ENCODE results near the gene DTX3.
"Not testable (repeated sequence)": the region's sequence is repeated elsewhere in the genome, so short reads cannot be mapped to it uniquely, and the experiment has no call there.

DTX3 gene

DNA sequence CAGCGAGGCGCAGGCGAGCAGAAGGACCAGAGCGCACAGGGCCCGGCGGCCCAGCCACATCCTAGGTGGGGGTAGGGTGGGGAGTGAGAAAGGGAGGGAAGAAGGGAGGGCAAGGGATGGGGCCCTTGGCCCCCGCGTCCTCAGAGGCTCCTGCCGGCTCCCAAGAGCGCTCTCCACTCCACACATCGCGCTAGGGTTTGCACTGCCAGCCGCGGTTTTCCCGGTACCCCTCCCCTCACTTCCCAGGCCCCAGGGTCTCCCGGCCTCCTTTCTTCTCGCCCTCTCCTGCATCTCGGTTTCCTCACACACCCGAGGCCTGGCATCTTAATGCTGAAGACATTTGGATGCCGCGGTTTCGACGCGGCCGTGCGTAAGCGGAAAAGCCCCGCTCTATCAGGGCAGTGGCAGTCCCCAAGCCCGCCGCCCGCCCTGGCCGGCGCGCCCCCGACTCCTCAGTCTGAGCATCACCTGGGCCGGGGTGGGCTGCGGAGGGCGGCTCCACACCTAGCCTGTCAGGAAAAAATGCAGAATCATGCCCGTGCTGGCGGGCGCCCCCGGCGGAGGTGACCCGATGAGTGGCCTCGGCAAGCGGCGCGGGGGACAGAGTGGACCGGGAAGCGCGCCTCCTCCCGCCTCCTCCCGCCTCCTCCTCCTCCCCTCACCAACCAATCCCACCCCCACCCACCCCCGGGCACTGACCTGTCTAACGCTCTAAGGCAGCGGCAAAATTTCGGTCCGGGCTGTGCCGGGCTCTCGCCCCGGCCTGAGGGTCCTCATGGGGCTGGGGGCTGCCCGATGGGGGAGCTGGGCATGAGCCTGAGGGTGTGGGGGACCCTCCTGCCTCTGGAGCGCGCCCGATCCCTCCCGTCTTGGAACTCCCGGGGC is 27.7 kb downstream of the DTX3 start:
- Mint-ChIP-seq H3K27ac (no peak overlapping the region), H3K9me3 (no peaks in the 10 kb centered on the region), H3K4me1 (peaks cover 15% of the 10 kb centered on the region), H3K4me3 (peak overlapping the region; percentile 58), H3K36me3 (no peaks in the 10 kb centered on the region), H3K27me3 (peaks cover 86% of the 10 kb centered on the region)
- DNase-seq = peak; percentile 50
- CTCF ChIA-PET = interaction anchor here (0.8 to 2.6 kb wide), 12 partner anchors 10 to 173 kb away, joined by 3 to 12 read pairs (median 4); partner anchors contain the start of genes GLI1 and PIP4K2C

- H3K9me3 Mint-ChIP-seq = no peaks in the 10 kb centered on the region
- no peaks in the 10 kb centered on the region for H3K36me3 Mint-ChIP-seq
- H3K27ac Mint-ChIP-seq = no peak within 1 kb of the TSS
- peaks cover 12% of the 10 kb centered on the region for H3K4me1 Mint-ChIP-seq
- peak within 1 kb of the TSS; percentile 58 for H3K4me3 Mint-ChIP-seq
- DNase-seq = peak; percentile 66
- CTCF ChIA-PET = interaction anchor here (0.6 to 2.6 kb wide), 18 partner anchors 9 to 406 kb away, joined by 3 to 12 read pairs (median 3); partner anchors contain the start of genes GLI1 and PIP4K2C
- peaks cover 79% of the 10 kb centered on the region for H3K27me3 Mint-ChIP-seq
These were observed 28.6 kb downstream of the DTX3 start, which contains the start of gene B4GALNT1 for GRCh38 chr12:57632958-57633840. Gene B4GALNT1, minus strand, starts transcription at chr12:57633201. Its CDS starts 1,069 bp downstream, at chr12:57632132.

DNA sequence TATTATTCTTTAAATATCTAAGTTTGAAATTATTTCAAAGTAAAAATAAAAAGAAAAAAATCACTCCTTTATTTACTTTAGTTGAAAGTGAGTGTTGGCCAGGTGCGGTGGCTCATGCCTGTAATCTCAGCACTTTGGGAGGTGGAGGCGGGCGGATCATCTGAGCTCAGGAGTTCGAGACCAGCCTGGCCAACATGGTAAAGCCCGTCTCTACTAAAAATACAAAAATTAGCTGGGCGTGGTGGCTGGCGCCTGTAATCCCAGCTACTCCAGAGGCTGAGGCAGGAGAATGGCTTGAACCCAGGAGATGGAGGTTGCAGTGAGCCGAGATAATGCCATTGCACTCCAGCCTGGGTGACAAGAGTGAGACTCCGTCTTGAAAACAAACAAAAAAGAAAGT is 32.1 kb downstream of the DTX3 start:
- not testable (repeated sequence) for DNase-seq, H3K9me3 Mint-ChIP-seq, H3K27ac Mint-ChIP-seq, H3K4me3 Mint-ChIP-seq, H3K4me1 Mint-ChIP-seq, H3K36me3 Mint-ChIP-seq
- H3K27me3 Mint-ChIP-seq = peaks cover 68% of the 10 kb centered on the region
- CTCF ChIA-PET = interaction anchor here (1.1 to 3.2 kb wide), 6 partner anchors 9 to 348 kb away, joined by 3 to 29 read pairs (median 4); no protein-coding TSS in a partner anchor

GRCh38 chr12:57637364-57637763 is 32.7 kb downstream of the DTX3 start:
- H3K36me3 Mint-ChIP-seq = no peaks in the 10 kb centered on the region
- no peaks in the 10 kb centered on the region for H3K9me3 Mint-ChIP-seq
- H3K4me3 Mint-ChIP-seq = no peak overlapping the region
- CTCF ChIA-PET = interaction anchor here (1.1 to 3.2 kb wide), 9 partner anchors 10 to 348 kb away, joined by 3 to 29 read pairs (median 4); partner anchors contain the start of gene GLI1
- no peak for DNase-seq
- peaks cover 6% of the 10 kb centered on the region for H3K4me1 Mint-ChIP-seq
- H3K27ac Mint-ChIP-seq = no peak overlapping the region
- H3K27me3 Mint-ChIP-seq = peaks cover 67% of the 10 kb centered on the region

GRCh38 chr12:57638096-57638495 is 33.5 kb downstream of the DTX3 start:
- Mint-ChIP-seq H3K27ac (no peak overlapping the region), H3K27me3 (peaks cover 66% of the 10 kb centered on the region), H3K9me3 (no peaks in the 10 kb centered on the region), H3K4me3 (no peak overlapping the region), H3K36me3 (no peaks in the 10 kb centered on the region), H3K4me1 (peaks cover 5% of the 10 kb centered on the region)
- DNase-seq = no peak
- CTCF ChIA-PET = interaction anchor here (1.0 to 3.2 kb wide), 10 partner anchors 10 to 179 kb away, joined by 3 to 29 read pairs (median 6); partner anchors contain the start of gene GLI1

- Mint-ChIP-seq H3K9me3 (peaks cover 4% of the 10 kb centered on the region), H3K36me3 (no peaks in the 10 kb centered on the region), H3K27ac (no peak overlapping the region), H3K4me1 (no peaks in the 10 kb centered on the region), H3K27me3 (peaks cover 51% of the 10 kb centered on the region), H3K4me3 (no peak overlapping the region)
- CTCF ChIA-PET = interaction anchor here (1.4 kb wide), 1 partner anchor 57 kb away, joined by 5 read pairs; no protein-coding TSS in a partner anchor
- DNase-seq = no peak
These were observed 35.8 kb downstream of the DTX3 start for GRCh38 chr12:57640175-57641042.

- peaks cover 9% of the 10 kb centered on the region for H3K9me3 Mint-ChIP-seq
- no peaks in the 10 kb centered on the region for H3K36me3 Mint-ChIP-seq
- CTCF ChIA-PET = interaction anchor here (0.9 to 1.9 kb wide), 3 partner anchors 9 to 66 kb away, joined by 4 to 6 read pairs (median 4); partner anchors contain the start of gene B4GALNT1
- H3K4me1 Mint-ChIP-seq = no peaks in the 10 kb centered on the region
- peaks cover 42% of the 10 kb centered on the region for H3K27me3 Mint-ChIP-seq
- no peak overlapping the region for H3K27ac Mint-ChIP-seq
- DNase-seq = no peak
- H3K4me3 Mint-ChIP-seq = no peak overlapping the region
These were observed 37.2 kb downstream of the DTX3 start for GRCh38 chr12:57641699-57642442.

DNA sequence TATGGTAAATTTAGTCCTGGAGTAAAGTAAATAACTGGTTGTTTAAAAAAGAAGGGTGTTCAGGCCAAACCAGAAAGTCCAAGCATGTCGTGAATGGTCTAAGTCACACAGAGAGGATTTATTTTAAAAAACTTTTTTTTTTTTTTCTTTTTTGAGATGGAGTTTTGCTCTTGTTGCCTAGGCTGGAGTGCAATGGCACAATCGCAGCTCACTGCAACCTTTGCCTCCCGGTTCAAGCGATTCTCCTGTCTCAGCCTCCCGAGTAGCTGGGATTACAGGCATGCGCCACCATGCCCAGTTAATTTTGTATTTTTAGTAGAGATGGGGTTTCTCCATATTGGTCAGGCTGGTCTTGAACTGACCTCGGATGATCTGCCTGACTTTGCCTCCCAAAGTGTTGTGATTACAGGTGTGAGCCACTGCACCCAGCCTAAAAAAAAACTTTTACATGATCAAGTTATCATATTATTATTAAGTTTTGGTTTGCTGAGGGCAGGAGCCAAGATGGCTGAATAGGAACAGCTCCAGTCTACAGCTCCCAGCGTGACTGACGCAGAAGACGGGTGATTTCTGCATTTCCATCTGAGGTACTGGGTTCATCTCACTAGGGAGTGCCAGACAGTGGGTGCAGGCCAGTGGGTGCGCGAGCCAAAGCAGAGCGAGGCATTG is 41.5 kb downstream of the DTX3 start:
- not testable (repeated sequence) for H3K4me3 Mint-ChIP-seq, H3K9me3 Mint-ChIP-seq, H3K36me3 Mint-ChIP-seq, H3K4me1 Mint-ChIP-seq, H3K27ac Mint-ChIP-seq, DNase-seq
- H3K27me3 Mint-ChIP-seq = peaks cover 17% of the 10 kb centered on the region
- CTCF ChIA-PET = interaction anchor here (1.3 kb wide), 1 partner anchor 63 kb away, joined by 5 read pairs; no protein-coding TSS in a partner anchor

DNA sequence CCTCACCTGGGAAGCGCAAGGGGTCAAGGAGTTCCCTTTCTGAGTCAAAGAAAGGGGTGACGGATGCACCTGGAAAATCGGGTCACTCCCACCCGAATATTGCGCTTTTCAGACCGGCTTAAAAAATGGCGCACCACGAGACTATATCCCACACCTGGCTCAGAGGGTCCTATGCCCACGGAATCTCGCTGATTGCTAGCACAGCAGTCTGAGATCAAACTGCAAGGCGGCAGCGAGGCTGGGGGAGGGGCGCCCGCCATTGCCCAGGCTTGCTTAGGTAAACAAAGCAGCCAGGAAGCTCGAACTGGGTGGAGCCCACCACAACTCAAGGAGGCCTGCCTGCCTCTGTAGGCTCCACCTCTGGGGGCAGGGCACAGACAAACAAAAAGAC is 42.0 kb downstream of the DTX3 start:
- not testable (repeated sequence) for H3K27ac Mint-ChIP-seq

DNA sequence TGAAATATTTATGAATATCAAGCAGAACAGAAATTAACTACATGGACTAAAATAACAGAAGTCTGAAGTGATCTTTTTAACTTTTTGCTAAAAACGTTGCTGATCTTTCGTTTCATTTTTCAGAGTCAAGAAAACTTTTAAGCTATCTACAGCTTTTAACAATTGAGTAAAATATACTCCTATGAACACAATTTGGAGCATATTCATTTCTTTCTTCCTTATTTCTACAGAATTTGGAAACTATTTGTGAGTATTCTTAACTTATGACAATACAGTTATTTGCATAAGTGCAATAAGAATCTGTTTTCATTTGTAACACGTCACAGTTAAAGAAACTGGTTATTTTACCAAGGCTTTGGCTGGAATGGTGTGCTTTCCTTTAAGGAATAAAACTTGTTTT is 49.4 kb downstream of the DTX3 start:
- peaks cover 8% of the 10 kb centered on the region for H3K27me3 Mint-ChIP-seq
- H3K9me3 Mint-ChIP-seq = peaks cover 7% of the 10 kb centered on the region
- no peak overlapping the region for H3K27ac Mint-ChIP-seq
- no peak for DNase-seq
- no peaks in the 10 kb centered on the region for H3K4me1 Mint-ChIP-seq
- CTCF ChIA-PET = interaction anchor here (0.7 kb wide), 1 partner anchor 16 kb away, joined by 3 read pairs; no protein-coding TSS in a partner anchor
- no peak overlapping the region for H3K4me3 Mint-ChIP-seq
- H3K36me3 Mint-ChIP-seq = no peaks in the 10 kb centered on the region

More for the DNA sequence above, 42.0 kb downstream of the DTX3 start:
- not testable (repeated sequence) for H3K36me3 Mint-ChIP-seq, DNase-seq, H3K4me1 Mint-ChIP-seq, H3K4me3 Mint-ChIP-seq, H3K9me3 Mint-ChIP-seq
- CTCF ChIA-PET = interaction anchor here (1.3 kb wide), 1 partner anchor 64 kb away, joined by 5 read pairs; no protein-coding TSS in a partner anchor
- peaks cover 12% of the 10 kb centered on the region for H3K27me3 Mint-ChIP-seq

DNA sequence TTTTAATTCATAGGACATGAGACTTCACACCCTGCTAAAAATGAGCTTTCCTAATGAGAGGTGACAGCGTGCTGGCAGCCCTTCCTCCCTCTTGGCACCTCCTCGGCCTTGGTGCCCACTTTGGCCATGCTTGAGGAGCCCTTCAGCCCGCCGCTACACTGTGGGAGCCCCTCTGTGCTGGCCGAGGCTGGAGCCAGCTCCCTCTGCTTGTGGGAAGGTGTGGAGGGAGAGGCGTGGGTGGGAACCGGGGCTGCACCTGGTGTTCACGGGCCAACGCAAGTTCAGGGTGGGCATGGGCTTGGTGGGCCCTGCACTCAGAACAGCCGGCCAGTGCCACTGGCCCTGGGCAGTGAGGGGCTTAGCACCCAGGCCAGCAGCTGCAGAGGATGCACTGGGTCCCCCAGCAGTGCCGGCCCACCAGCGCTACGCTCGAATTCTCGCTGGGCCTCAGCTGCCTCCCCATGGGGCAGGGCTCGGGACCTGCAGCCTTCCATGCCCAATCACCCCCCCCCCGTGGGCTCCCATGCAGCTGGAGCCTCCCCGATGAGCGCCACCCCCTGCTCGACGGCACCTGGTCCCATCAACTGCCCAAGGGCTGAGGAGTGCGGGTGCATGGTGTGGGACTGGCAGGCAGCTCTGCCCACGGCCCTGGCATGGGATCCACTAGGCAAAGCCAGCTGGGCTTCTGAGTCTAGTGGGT is 51.1 kb downstream of the DTX3 start:
- H3K9me3 Mint-ChIP-seq = peaks cover 7% of the 10 kb centered on the region
- no peaks in the 10 kb centered on the region for H3K36me3 Mint-ChIP-seq
- CTCF ChIA-PET = interaction anchor here (0.7 to 1.4 kb wide), 3 partner anchors 15 to 37 kb away, joined by 3 to 5 read pairs (median 3); no protein-coding TSS in a partner anchor
- DNase-seq = no peak
- H3K4me1 Mint-ChIP-seq = no peaks in the 10 kb centered on the region
- H3K27ac Mint-ChIP-seq = no peak overlapping the region
- peaks cover 14% of the 10 kb centered on the region for H3K27me3 Mint-ChIP-seq
- H3K4me3 Mint-ChIP-seq = no peak overlapping the region
